GM18951 (cell line): ENCODE data around the gene PARVB.

Experiments
- POLR2A ChIP-seq: IDR thresholded peaks from 4 replicates; pipeline ENCODE4 v1.6.1; 2011; ENCODE audit warnings: mild to moderate bottlenecking; ENCODE audit not compliant: insufficient read length, insufficient read depth; ENCODE audit errors: extremely low read depth
- in situ Hi-C: fragments of 300-500 bp; cut with MboI; formaldehyde crosslinking; loops from one replicate; pipeline ENCODE4 v1.12.0; 2022; ENCODE audit warnings: low sequenced_read_pairs, mixed read lengths, inconsistent platforms; ENCODE audit not compliant: unreplicated experiment

The PARVB gene

GRCh38 chr22:44142421-44143104 lies 118.5 kb downstream of the PARVB start:
- TF ChIP-seq POLR2A = no peak

GRCh38 chr22:44143105-44143474 lies 119.0 kb downstream of the PARVB start:
- in situ Hi-C loops = no loop called here
- no peak for TF ChIP-seq POLR2A

More at GRCh38 chr22:44142421-44143104, 118.5 kb downstream of the PARVB start:
- in situ Hi-C loops = no loop called here

- in situ Hi-C loops = no loop called here
- no peak for TF ChIP-seq POLR2A
Observed at GRCh38 chr22:44143579-44143978, 119.5 kb downstream of the PARVB start.

- no peak for TF ChIP-seq POLR2A
- in situ Hi-C loops = no loop called here
Observed at GRCh38 chr22:44144046-44144569, 120.0 kb downstream of the PARVB start.

- TF ChIP-seq POLR2A = no peak
- in situ Hi-C loops = no loop called here
Observed at GRCh38 chr22:44145544-44145943, 121.4 kb downstream of the PARVB start.

- in situ Hi-C loops = no loop called here
- TF ChIP-seq POLR2A = no peak
Observed at GRCh38 chr22:44146088-44146861, 122.2 kb downstream of the PARVB start.

- no peak for TF ChIP-seq POLR2A
- in situ Hi-C loops = no loop called here
Observed at GRCh38 chr22:44147008-44147645, 123.0 kb downstream of the PARVB start.

GRCh38 chr22:44147821-44148574 lies 123.9 kb downstream of the PARVB start:
- no peak for TF ChIP-seq POLR2A
- in situ Hi-C loops = no loop called here

- in situ Hi-C loops = no loop called here
Observed at GRCh38 chr22:44151676-44152075, 127.6 kb downstream of the PARVB start.

GRCh38 chr22:44153710-44154109 lies 129.6 kb downstream of the PARVB start:
- TF ChIP-seq POLR2A = no peak
- in situ Hi-C loops = no loop called here

More at GRCh38 chr22:44151676-44152075, 127.6 kb downstream of the PARVB start:
- no peak for TF ChIP-seq POLR2A

- TF ChIP-seq POLR2A = no peak
- in situ Hi-C loops = no loop called here
Observed at GRCh38 chr22:44154436-44154942, 130.4 kb downstream of the PARVB start.

- TF ChIP-seq POLR2A = no peak
- in situ Hi-C loops = no loop called here
Observed at GRCh38 chr22:44155115-44155514, 131.0 kb downstream of the PARVB start.
